ENCODE data around the gene PPP1R12B.
A peak's percentile ranks its signal among the peaks of the same experiment; 100 is the strongest.
"Not testable (repeated sequence)": the region's sequence is repeated elsewhere in the genome, so short reads cannot be mapped to it uniquely, and the experiment has no call there.

Gene PPP1R12B

GRCh38 chr1:202433155-202434043 is 84.9 kb downstream of the PPP1R12B start:
- TF ChIP-seq POLR2A (IDR thresholded peaks at IDR 0.05; ENCODE audit: low read depth, low read length): no peak
- FAIRE-seq: peak; percentile 6
- DNase-seq (ENCODE audit: insufficient read length, low spot score): no peak

DNA sequence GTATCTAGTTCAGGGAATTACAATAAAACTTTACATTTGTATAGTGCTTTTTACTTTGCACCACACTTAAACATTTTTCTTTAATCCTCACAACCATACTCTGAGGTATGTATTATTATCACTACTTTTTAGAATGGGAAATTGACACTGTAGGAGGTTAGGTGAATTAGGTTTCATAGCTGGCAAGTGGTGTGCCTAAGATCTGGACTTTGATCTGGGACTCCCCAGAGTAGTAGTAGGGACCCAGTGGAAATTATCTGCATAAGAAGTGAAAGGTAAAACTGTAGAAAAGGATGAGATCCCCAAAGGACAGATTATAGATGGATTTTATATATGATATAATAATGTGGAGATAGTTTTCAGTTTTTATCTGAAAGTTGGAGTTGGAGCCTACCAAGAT is 85.6 kb downstream of the PPP1R12B start:
- TF ChIP-seq POLR2A (IDR thresholded peaks at IDR 0.05; ENCODE audit: low read depth, low read length): no peak
- FAIRE-seq (no peak), DNase-seq (ENCODE audit: insufficient read length, low spot score) (no peak)

GRCh38 chr1:202438393-202439174 is 90.1 kb downstream of the PPP1R12B start:
- DNase-seq (ENCODE audit: insufficient read length, low spot score) (no peak), FAIRE-seq (no peak)
- TF ChIP-seq POLR2A (IDR thresholded peaks at IDR 0.05; ENCODE audit: low read depth, low read length): no peak

GRCh38 chr1:202439308-202439707 is 90.8 kb downstream of the PPP1R12B start:
- no peak for FAIRE-seq
- DNase-seq (ENCODE audit: insufficient read length, low spot score): no peak
- no peak for TF ChIP-seq POLR2A (IDR thresholded peaks at IDR 0.05; ENCODE audit: low read depth, low read length)

DNA sequence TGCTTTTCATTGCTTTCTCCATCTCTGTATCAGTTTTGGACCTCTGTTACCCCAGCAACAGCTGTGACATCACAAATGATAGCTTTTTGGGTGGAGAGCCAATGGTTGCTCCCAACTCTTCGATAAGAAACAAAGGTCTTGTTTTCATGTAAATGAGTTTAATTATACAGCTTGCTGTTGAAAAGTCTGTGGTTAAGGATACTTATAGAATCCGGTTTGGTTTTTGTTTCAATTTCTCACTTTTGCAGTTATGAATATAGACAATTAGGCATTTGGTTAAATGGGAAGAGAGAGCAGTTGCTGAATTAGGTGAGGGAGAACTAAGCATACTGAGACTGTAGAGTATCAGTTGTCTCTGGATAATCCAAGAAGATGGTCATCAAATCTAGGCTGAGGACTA is 99.6 kb downstream of the PPP1R12B start:
- not testable (repeated sequence) for FAIRE-seq; DNase-seq (ENCODE audit: insufficient read length, low spot score)

- not testable (repeated sequence) for FAIRE-seq; DNase-seq (ENCODE audit: insufficient read length, low spot score)
Measured at GRCh38 chr1:202451641-202452040, 103.1 kb downstream of the PPP1R12B start.

DNA sequence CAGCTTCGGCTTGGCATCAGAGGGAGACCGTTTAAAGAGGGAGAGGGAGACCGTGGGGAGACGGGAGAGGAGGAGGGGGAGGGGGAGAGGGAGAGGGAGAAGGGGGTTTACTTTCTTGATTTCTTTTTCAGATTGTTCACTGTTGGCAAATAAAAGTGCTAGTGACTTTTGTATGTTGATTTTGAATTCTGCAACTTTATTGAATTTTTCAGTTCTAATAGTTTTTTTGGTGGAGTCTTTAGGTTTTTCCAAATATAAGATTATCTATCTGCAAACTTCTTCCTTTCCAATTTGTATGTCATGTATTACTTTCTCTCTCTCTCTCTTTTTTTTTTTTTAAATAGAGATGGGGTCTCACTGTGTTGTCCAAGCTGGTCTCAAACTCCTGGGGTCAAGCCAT is 104.0 kb downstream of the PPP1R12B start:
- DNase-seq (ENCODE audit: insufficient read length, low spot score) (no peak), FAIRE-seq (no peak)
- no peak for TF ChIP-seq POLR2A (IDR thresholded peaks at IDR 0.05; ENCODE audit: low read depth, low read length)

DNA sequence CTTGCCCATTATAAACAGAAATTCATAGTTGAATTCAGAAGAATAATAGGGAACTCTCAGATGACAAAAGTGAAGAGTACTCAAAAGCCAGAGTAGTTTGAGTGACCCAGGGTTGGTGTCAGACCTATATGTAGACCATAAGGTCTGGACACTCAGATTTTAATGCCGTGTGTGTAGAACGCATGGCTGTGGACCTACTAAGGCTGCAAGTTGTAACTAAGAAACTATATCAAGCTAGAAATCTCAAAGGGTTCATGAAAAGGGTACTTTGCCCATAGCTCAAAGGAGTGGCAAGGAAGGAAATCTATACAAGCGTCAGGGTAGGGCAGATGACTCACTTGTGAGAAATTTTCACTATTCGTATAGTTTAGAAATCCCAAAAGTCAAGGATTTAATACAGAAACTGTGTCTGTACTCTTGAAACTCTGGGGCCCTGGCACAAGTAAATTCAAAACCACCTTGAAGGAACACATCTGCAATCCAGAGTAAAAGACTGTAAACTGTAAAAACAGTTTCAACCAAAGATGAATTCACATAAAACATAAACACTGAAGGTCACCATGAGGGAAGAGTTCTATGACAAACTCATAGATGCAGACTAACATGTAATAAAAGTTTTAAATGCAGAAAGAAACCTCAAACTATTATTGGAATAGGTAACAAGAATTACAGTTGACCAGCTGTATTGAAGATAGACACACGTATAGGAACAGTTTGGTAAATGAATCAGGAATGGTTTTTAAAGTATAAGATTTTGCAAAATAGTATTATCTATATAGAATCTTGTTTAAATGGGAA is 108.1 kb downstream of the PPP1R12B start:
- peak; percentile 71 for FAIRE-seq
- DNase-seq (ENCODE audit: insufficient read length, low spot score): not testable (repeated sequence)

- DNase-seq (ENCODE audit: insufficient read length, low spot score): not testable (repeated sequence)
- FAIRE-seq: peak; percentile 11
Measured at GRCh38 chr1:202458651-202459050, 110.2 kb downstream of the PPP1R12B start.

GRCh38 chr1:202459470-202460142 is 111.1 kb downstream of the PPP1R12B start:
- DNase-seq (ENCODE audit: insufficient read length, low spot score): not testable (repeated sequence)

GRCh38 chr1:202460143-202460495 is 111.6 kb downstream of the PPP1R12B start:
- not testable (repeated sequence) for DNase-seq (ENCODE audit: insufficient read length, low spot score)
- FAIRE-seq: peak; percentile 89

More at GRCh38 chr1:202459470-202460142, 111.1 kb downstream of the PPP1R12B start:
- FAIRE-seq: not testable (repeated sequence)

DNA sequence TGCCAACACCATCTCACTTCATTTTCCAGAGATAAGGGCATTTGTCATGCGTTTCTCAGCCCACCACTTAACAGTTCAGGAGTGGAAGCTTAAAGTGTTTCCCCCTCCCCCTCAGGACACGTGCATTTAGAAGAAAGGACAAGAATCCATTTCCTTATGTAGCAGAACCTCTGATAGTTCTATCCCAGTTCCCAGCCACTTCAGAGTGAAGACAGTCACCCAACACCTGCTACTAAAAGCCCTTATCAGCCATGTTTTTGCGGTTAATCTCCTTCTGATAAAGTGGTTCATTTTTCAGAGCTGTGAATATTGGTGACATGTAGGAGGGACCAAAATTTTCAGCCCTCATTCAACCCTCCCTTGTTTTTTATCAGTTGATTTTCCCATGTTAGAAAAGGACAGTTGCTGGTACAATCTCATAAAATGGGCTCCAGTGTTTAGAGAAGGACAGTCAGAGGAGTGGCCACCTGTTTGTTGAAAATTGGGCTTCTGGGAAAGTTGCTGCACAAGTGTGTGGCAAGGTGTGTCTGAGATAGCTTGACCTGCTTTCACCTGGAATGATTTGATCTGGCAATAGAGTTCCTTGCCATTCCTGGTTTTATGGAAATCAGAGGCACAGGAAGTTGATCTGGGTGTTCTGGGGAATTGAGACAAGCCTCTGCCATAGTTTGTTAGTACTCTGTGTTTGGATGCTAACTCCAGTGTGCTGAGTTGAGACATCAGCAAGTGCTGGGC is 114.0 kb downstream of the PPP1R12B start:
- DNase-seq (ENCODE audit: insufficient read length, low spot score) (no peak), FAIRE-seq (no peak)
- TF ChIP-seq POLR2A (IDR thresholded peaks at IDR 0.05; ENCODE audit: low read depth, low read length): no peak

GRCh38 chr1:202464153-202464742 is 115.7 kb downstream of the PPP1R12B start:
- DNase-seq (ENCODE audit: insufficient read length, low spot score): not testable (repeated sequence)
- FAIRE-seq: peak; percentile 98

- DNase-seq (ENCODE audit: insufficient read length, low spot score): not testable (repeated sequence)
- FAIRE-seq: peak; percentile 69
Measured at GRCh38 chr1:202465644-202466270, 117.3 kb downstream of the PPP1R12B start.

DNA sequence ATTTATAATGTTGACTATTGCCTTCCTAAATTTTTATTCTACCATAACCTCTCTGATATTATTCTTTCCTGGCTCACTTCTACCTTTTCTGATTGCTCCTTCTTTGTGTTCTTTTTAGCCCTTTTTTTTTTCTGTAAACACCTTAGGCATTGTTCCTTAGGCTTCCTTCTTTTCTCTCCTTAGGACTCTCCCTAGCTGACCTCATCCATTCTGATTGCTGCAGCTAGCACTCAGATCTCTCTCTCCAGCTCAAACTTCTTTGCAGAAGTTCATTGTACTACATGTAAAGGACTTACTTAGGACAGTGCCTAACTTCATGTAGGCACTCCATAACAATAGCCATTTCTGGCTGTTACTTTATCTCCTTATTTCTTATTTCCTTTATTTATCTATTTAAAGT is 117.8 kb downstream of the PPP1R12B start:
- peak; percentile 48 for FAIRE-seq

DNA sequence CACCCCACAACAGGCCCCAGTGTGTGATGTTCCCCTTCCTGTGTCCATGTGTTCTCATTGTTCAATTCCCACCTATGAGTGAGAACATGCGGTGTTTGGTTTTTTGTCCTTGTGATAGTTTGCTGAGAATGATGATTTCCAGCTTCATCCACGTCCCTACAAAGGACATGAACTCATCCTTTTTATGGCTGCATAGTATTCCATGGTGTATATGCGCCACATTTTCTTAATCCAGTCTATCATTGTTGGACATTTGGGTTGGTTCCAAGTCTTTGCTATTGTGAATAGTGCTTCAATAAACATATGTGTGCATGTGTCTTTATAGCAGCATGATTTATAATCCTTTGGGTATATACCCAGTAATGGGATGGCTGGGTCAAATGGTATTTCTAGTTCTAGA is 118.9 kb downstream of the PPP1R12B start:
- not testable (repeated sequence) for DNase-seq (ENCODE audit: insufficient read length, low spot score); FAIRE-seq

More for the DNA sequence above, 117.8 kb downstream of the PPP1R12B start:
- not testable (repeated sequence) for DNase-seq (ENCODE audit: insufficient read length, low spot score)

DNA sequence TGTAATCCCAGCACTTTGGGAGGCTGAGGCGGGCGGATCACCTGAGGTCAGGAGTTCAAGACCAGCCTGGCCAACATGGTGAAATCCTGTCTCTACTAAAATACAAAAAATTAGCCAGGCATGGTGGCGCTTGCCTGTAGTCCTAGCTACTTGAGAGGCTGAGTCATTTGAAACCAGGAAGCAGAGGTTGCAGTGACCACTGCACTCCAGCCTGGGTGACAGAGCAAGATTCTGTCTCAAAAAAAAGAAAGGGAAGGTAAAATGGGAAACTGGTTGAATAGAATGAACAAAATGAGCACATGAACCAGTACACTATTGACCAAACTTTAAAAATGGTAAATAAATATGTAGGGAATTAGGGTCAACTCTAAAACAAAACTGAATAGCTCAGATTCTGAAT is 120.2 kb downstream of the PPP1R12B start:
- DNase-seq (ENCODE audit: insufficient read length, low spot score); FAIRE-seq: not testable (repeated sequence)

- not testable (repeated sequence) for DNase-seq (ENCODE audit: insufficient read length, low spot score)
- FAIRE-seq: peak; percentile 71
Measured at GRCh38 chr1:202469123-202469522, 120.6 kb downstream of the PPP1R12B start.
